OCI-M2 (cell line): ENCODE results near the gene ZSWIM6.

Experiments used
- DNase-seq: peaks from one replicate; lab custom pipeline; 2025; ENCODE audit not compliant: unreplicated experiment; lab: John Stamatoyannopoulos, UW

The ZSWIM6 gene

GRCh38 chr5:61330845-61331406 lies 1.1 kb upstream of the ZSWIM6 start:
- DNase-seq, result no peak

GRCh38 chr5:61332358-61332749 lies 296 bp downstream of the ZSWIM6 start:
- DNase-seq, result no peak

- no peak for DNase-seq
Measured at GRCh38 chr5:61332851-61333320, 828 bp downstream of the ZSWIM6 start.

- no peak for DNase-seq
Measured at GRCh38 chr5:61333321-61333953, 1.4 kb downstream of the ZSWIM6 start.

GRCh38 chr5:61333954-61334867 lies 2.2 kb downstream of the ZSWIM6 start:
- DNase-seq, result no peak

GRCh38 chr5:61334868-61335615 lies 3.0 kb downstream of the ZSWIM6 start:
- DNase-seq, result no peak

GRCh38 chr5:61339764-61340163 lies 7.7 kb downstream of the ZSWIM6 start:
- no peak for DNase-seq

GRCh38 chr5:61340775-61341361 lies 8.8 kb downstream of the ZSWIM6 start:
- DNase-seq, result no peak

GRCh38 chr5:61342071-61342501 lies 10.0 kb downstream of the ZSWIM6 start:
- DNase-seq, result no peak

GRCh38 chr5:61344187-61344944 lies 12.3 kb downstream of the ZSWIM6 start:
- no peak for DNase-seq

GRCh38 chr5:61346511-61346910 lies 14.5 kb downstream of the ZSWIM6 start:
- DNase-seq, result no peak

GRCh38 chr5:61347080-61347479 lies 15.0 kb downstream of the ZSWIM6 start:
- DNase-seq, result no peak

GRCh38 chr5:61348447-61348846 lies 16.4 kb downstream of the ZSWIM6 start:
- DNase-seq, result no peak

- no peak for DNase-seq
Measured at GRCh38 chr5:61349935-61350334, 17.9 kb downstream of the ZSWIM6 start.

GRCh38 chr5:61350535-61350934 lies 18.5 kb downstream of the ZSWIM6 start:
- DNase-seq, result no peak

GRCh38 chr5:61351733-61352132 lies 19.7 kb downstream of the ZSWIM6 start:
- no peak for DNase-seq

GRCh38 chr5:61352180-61352579 lies 20.1 kb downstream of the ZSWIM6 start:
- no peak for DNase-seq

- DNase-seq, result no peak
Measured at GRCh38 chr5:61352612-61353156, 20.6 kb downstream of the ZSWIM6 start.

GRCh38 chr5:61353293-61353692 lies 21.2 kb downstream of the ZSWIM6 start:
- no peak for DNase-seq

GRCh38 chr5:61354199-61354598 lies 22.1 kb downstream of the ZSWIM6 start:
- no peak for DNase-seq
